HL-60 (cell line): ENCODE measurements around the gene ARHGAP21.

Experiments
- CTCF ChIP-seq: IDR thresholded peaks from one replicate; pipeline ENCODE4 v1.5.1; 2011; ENCODE audit warnings: low read length, control low read depth, inconsistent platforms; ENCODE audit not compliant: insufficient read depth
- POLR2AphosphoS5 ChIP-seq: IDR thresholded peaks from 2 replicates; pipeline ENCODE4 v1.6.1; 2012; ENCODE audit warnings: low read depth
- SPI1 ChIP-seq: IDR thresholded peaks from 2 replicates; pipeline ENCODE4 v1.6.1; 2012; ENCODE audit warnings: low read depth, mild to moderate bottlenecking, borderline replicate concordance

GRCh38 chr10:24625778-24626177, 97.9 kb downstream of the ARHGAP21 start:
- TF ChIP-seq CTCF (no peak), SPI1 (no peak), POLR2AphosphoS5 (no peak)
